NB4 (cell line): ENCODE measurements around the gene UCN2.
"Not testable (repeated sequence)": the region's sequence is repeated elsewhere in the genome, so short reads cannot be mapped to it uniquely, and the experiment has no call there.

Source experiments
- DNase-seq: peaks from one replicate; pipeline ENCODE4 v3.0.0; 2010; ENCODE audit warnings: low read depth
- H3K4me3 ChIP-seq: one replicate; pipeline ENCODE4 v1.5.1; 2011; ENCODE audit warnings: mild to moderate bottlenecking, low read depth, low read length, moderate library complexity
- MYC ChIP-seq: IDR thresholded peaks from 2 replicates; pipeline ENCODE4 v1.6.1; 2011; ENCODE audit warnings: low read depth, low read length
- POLR2A ChIP-seq: IDR thresholded peaks from 2 replicates; pipeline ENCODE4 v1.6.1; 2011; ENCODE audit warnings: mild to moderate bottlenecking; ENCODE audit not compliant: insufficient read length; ENCODE audit errors: extremely low read depth
- TF ChIP-seq, protein P1 (sequence below): IDR thresholded peaks from 2 replicates; pipeline ENCODE4 v1.6.1; 2011; ENCODE audit warnings: low read depth, low read length
- TF ChIP-seq, protein P2 (sequence below): IDR thresholded peaks from one replicate; pipeline ENCODE4 v1.5.1; 2012; ENCODE audit warnings: low read depth, low read length

Gene UCN2

DNA sequence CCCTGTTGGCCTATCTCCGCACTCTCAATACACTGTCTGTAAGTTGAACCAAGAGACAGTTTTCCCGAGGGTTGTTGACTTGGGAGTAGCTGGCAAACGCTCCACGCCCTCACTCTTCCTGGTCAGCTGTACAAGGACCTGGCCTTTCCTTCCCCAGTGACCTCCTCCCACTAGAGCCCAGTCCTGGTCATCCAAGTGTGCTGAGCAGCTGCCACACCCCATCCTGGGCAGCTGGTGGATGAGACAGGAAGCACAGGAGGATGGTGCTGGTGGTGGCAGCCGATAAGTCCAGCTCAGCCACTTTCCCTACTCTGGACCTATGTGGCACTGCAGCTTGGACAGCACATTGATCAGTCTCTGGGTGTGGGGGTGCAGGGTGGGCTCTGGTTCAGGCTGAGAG, 26.8 kb downstream of the UCN2 start:
- H3K4me3 ChIP-seq: no peak overlapping the region
- DNase-seq: no peak
- TF ChIP-seq MYC: no peak
- TF ChIP-seq, protein P1, sequence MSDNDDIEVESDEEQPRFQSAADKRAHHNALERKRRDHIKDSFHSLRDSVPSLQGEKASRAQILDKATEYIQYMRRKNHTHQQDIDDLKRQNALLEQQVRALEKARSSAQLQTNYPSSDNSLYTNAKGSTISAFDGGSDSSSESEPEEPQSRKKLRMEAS: no peak
- TF ChIP-seq POLR2A: no peak
- TF ChIP-seq, protein P2, sequence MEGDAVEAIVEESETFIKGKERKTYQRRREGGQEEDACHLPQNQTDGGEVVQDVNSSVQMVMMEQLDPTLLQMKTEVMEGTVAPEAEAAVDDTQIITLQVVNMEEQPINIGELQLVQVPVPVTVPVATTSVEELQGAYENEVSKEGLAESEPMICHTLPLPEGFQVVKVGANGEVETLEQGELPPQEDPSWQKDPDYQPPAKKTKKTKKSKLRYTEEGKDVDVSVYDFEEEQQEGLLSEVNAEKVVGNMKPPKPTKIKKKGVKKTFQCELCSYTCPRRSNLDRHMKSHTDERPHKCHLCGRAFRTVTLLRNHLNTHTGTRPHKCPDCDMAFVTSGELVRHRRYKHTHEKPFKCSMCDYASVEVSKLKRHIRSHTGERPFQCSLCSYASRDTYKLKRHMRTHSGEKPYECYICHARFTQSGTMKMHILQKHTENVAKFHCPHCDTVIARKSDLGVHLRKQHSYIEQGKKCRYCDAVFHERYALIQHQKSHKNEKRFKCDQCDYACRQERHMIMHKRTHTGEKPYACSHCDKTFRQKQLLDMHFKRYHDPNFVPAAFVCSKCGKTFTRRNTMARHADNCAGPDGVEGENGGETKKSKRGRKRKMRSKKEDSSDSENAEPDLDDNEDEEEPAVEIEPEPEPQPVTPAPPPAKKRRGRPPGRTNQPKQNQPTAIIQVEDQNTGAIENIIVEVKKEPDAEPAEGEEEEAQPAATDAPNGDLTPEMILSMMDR: no peak

DNA sequence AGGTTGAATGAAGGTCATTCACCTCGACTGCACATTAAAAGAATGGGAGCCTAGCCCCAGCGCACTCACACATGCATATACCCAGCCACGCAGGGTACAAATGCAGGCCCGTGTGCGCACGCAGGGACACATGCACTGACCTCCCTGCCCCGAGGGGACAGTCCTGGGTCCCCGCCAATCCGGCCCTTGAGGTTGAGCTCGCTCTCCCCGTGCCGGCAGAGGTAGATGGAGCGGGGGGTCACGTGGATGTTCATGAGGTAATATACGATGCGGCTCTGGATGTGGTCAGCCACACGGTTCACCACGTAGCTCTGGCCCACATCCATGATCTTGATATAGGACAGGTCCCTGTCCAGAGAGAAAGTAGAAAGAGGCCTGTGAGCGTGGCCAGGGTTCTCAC, 27.5 kb downstream of the UCN2 start:
- DNase-seq: no peak
- no peak overlapping the region for H3K4me3 ChIP-seq
- TF ChIP-seq, protein P2: no peak

DNA sequence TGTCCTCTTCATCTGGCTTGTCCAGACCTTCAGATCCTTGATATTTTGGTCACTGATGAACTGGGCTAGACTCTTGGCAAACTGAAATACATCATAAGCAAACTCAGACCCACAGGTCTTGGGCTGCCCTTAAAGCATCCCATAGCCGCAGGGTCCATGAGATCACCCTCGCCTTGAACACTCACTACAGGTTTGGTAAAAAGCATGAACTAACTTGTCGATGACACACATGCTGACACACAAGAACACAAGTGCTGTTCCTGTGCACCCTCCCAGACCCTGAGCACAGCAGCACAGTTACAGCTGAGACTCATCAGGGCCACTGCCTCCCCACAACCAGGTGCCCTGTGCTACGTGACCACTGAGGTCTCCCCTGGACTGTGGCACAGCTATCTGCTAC, 28.0 kb downstream of the UCN2 start:
- no peak for DNase-seq
- no peak for TF ChIP-seq MYC
- TF ChIP-seq, protein P2: no peak
- no peak for TF ChIP-seq POLR2A
- TF ChIP-seq, protein P1: no peak
- H3K4me3 ChIP-seq: no peak overlapping the region

DNA sequence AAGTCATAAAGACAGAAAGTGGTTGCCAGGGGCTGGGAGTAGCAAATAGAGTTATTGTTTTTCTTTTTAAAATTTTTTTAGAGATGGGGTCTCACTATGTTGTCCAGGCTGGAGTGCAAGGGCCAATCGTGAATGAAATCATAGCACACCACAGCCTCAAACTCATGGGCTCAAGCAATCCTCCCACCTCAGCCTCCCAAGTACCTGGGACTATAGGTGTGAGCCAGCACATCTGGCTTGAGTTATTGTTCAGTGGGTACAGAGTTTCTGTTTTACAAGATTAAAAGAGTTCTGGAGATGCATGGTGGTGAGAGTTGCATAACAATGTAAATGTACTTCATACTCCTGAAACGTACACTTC, 30.6 kb downstream of the UCN2 start:
- DNase-seq: no peak
- TF ChIP-seq, protein P1: no peak
- TF ChIP-seq, protein P2: no peak
- no peak for TF ChIP-seq MYC
- no peak for TF ChIP-seq POLR2A
- H3K4me3 ChIP-seq: no peak overlapping the region

DNA sequence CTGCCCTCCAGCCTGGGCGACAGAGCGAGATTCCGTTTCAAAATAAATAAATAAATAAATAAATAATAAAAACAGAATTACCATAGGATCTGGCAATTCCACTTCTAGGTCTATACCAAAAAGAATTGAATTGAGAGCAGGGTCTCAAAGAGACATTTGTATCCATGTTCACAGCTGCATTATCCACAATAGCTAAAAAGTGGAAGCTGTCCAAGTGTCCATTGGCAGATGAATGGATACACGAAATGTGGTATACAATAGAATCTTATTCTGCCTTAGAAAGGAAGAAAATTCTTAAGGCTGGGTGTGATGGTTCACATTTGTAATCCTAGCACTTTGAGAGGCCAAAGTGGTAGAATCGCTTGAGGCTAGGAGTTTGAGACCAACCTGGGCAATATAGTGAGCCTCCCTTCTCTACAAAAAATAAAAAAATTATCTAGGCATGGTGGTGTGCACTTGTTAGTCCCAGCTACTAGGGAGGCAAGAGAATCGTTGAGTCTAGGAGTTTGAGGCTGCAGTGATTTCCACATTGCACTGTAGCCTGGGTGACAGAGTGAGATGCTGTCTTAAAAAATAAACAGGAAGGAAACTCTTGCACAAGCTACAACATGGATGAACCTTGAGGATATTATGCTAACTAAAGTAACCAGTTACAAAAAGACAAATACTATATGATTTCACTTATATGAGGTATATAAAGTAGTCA, 31.2 kb downstream of the UCN2 start:
- H3K4me3 ChIP-seq: no peak overlapping the region
- TF ChIP-seq POLR2A: no peak
- TF ChIP-seq, protein P1: no peak
- TF ChIP-seq, protein P2: no peak
- no peak for TF ChIP-seq MYC
- DNase-seq: no peak

DNA sequence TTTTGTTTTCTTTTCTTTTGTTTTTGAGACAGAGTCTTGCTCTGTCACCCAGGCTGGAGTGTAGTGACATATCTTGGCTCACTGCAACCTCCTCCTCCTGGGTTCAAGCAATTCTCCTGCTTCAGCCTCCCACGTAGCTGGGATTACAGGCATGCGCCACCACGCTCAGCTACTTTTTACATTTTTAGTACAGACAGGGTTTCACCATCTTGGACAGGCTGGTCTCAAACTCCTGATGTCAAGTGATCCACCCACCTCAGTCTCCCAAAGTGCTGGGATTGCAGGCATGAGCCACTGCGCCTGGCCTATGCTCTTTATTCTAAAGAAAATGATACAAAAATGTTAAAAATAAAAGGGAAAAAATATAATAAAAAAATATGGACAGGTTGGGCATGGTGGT, 32.9 kb downstream of the UCN2 start:
- not testable (repeated sequence) for DNase-seq, H3K4me3 ChIP-seq

DNA sequence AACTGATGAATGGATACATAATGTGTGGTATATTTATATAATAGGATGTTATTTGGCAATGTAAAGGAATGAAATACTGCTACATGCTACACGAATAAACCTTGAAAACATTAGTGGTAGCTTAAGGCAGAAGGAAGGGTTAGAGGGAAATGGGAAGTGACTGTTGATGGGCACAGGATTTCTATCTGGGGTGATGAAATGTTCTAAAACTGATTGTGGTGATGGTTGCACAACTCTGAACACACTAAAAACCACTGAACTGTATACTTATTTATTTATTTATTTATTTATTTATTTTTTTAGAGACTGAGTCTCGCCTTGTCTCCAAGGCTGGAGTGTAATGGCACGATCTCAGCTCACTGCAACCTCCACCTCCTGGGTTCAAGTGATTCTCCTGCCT, 34.8 kb downstream of the UCN2 start:
- peak; percentile 87 for DNase-seq
- TF ChIP-seq, protein P2: no peak
- TF ChIP-seq, protein P1: no peak
- TF ChIP-seq POLR2A (no peak), MYC (no peak)
- peak overlapping the region; percentile 9 for H3K4me3 ChIP-seq
